Body of pancreas (tissue), 4 donors: ENCODE measurements around the gene PRXL2A.

Experiments used
- POLR2A ChIP-seq, 3 donors: fragments of 450-650 bp; IDR thresholded peaks; one replicate each; pipeline ENCODE4 v1.6.1; 2016; ENCODE audit warnings: antibody characterized with exemption in 3 of 3, mild to moderate bottlenecking in 2 of 3
- TF ChIP-seq, protein P1 (sequence below), 7 experiments: fragments of 450-650 bp in 4 of 7; fragments of 200-600 bp in 3 of 7; sonication (generic) in 3 of 7; IDR thresholded peaks; one replicate each; pipeline ENCODE4 v1.5.1; 2016 to 2019; ENCODE audit warnings: antibody characterized with exemption in 7 of 7

DNA sequence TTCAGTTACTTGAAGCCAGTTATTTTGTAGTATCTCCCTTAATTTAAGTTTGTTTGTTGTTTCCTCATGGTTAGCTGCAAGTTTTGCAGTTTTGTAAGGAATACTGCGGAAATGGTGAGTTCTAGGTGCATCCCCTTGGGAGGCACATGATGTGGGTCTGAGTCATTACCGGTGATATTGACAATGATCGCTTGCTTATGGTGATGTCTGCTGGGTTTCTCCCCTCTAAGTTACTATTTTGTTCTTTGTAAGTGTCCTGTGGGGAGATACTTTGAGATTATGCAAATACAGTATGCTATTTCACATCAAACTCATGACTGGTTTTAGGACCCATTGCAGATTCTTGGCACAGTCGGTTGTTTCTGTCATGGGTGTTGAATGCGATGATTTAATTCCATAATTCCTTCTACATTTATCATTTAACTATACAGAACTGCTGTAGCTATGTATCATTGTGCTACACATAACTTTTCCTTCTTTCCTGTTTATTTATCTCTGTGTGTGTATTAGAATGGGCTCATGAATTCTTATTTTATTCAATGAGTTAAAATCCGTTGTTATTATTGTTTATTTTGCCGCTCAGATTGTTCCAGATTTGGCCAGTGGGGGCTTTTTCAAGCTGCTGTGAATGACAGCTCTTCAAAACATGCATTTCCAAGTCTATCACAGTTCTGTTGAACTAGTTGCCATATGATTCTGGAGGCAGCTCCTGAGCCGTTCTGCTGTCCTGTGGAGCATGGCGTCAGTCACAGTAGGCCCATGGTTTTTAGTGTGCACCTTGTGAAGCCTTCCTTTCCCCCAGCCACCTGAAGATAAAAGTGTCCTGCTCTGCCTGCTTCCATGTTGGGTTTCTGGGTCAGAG, 64.1 kb downstream of the PRXL2A start:
- TF ChIP-seq, protein P1, sequence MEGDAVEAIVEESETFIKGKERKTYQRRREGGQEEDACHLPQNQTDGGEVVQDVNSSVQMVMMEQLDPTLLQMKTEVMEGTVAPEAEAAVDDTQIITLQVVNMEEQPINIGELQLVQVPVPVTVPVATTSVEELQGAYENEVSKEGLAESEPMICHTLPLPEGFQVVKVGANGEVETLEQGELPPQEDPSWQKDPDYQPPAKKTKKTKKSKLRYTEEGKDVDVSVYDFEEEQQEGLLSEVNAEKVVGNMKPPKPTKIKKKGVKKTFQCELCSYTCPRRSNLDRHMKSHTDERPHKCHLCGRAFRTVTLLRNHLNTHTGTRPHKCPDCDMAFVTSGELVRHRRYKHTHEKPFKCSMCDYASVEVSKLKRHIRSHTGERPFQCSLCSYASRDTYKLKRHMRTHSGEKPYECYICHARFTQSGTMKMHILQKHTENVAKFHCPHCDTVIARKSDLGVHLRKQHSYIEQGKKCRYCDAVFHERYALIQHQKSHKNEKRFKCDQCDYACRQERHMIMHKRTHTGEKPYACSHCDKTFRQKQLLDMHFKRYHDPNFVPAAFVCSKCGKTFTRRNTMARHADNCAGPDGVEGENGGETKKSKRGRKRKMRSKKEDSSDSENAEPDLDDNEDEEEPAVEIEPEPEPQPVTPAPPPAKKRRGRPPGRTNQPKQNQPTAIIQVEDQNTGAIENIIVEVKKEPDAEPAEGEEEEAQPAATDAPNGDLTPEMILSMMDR (IDR thresholded peaks at IDR 0.05) = no peak
- TF ChIP-seq POLR2A (IDR thresholded peaks at IDR 0.05) = no peak
